HG02759 (cell line): ENCODE measurements around the gene ZNF438.
A peak's percentile ranks its signal among the peaks of the same experiment; 100 is the strongest.
"Not testable (repeated sequence)": the region's sequence is repeated elsewhere in the genome, so short reads cannot be mapped to it uniquely, and the experiment has no call there.

Experiments
- ATAC-seq: cut with Tn5 transposase; IDR thresholded peaks from one replicate; pipeline ENCODE4 v1.9.1; 2021; ENCODE audit warnings: mild to moderate bottlenecking, moderate library complexity; ENCODE audit not compliant: unreplicated experiment

Gene ZNF438

DNA sequence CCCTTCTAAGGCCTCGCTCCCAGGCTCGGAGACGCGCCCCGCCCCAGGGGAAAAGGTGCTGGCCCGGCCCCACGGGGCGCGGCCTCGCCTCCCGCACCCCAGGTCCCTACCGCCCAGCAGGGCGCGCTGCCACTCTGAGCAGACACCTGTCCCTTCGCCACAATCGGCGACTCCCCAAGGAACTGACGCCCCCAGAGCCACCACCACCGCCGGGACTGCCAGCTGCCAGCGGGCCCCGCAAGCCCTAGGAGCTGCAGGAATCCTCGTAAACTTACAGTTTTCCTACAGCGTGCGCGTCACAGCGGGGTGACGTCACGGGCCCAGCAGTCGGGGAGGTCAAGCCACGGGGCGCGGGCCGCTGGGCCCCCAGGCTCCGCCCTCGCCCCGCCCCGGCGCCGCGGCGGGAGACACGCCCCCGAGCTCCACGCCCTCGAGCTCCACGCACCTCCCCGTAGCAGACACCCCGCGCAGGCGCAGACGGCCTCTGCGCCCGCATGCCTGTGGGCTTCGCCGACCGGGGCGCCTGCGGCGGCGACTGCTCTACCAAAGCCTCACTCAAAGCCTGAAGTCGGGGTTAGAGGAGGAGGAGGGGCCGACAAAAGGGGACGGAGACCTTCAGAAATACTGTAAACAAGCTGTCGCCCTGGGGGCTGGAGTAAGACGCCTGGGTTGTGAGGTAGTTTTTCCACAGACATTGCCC is at the start of gene ZNF438:
Gene ZNF438, minus strand, starts transcription at position 308 of the 700 bp plus-strand sequence. CDS start 154,831 bp downstream, outside the sequence.
- peak; percentile 88 for ATAC-seq

GRCh38 chr10:31076610-31076988 is 44.9 kb upstream of the ZNF438 start:
- ATAC-seq, result no peak

- ATAC-seq, result no peak
These were observed 44.4 kb upstream of the ZNF438 start for GRCh38 chr10:31075881-31076609.

DNA sequence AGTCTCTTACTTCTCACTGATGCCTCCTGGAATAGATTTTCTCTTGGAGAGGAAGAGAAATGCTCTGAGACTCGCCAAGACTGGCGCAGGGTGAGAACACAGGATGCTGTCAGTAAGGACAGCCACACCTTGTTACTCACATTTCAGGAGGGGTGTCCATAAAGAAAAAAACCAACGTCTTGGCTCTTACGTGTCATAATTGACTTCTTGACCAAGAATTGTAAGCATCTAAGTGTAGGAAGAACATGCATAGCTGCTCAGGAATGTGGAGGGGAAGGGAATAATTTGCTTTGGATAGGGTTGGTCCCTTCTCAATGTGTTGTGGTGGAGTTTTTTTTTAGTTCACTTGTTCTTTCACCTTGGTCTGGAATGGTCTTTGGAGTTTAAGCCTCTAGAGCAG is 43.8 kb upstream of the ZNF438 start:
- no peak for ATAC-seq

- no peak for ATAC-seq
These were observed 43.0 kb upstream of the ZNF438 start for GRCh38 chr10:31074722-31075086.

- ATAC-seq, result no peak
These were observed 42.5 kb upstream of the ZNF438 start for GRCh38 chr10:31073996-31074721.

DNA sequence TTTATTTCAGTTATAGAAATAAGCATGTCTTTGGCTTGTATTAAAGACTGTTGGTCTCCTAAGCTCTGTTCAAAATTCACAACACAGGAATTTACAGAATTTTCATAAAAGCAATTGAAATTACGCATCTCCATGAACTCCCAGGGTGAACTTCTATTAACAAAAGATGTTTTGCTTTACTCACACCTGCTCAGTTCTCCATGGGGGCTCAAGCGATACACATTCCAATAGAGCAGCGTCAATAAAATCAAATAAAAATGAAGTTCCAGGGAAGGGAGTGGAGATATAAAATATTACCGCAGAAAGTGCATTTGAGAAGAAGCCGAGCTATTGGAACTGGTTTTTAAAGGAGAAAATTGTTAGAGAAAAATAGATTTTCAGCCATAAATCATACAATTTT is 41.5 kb upstream of the ZNF438 start:
- no peak for ATAC-seq

DNA sequence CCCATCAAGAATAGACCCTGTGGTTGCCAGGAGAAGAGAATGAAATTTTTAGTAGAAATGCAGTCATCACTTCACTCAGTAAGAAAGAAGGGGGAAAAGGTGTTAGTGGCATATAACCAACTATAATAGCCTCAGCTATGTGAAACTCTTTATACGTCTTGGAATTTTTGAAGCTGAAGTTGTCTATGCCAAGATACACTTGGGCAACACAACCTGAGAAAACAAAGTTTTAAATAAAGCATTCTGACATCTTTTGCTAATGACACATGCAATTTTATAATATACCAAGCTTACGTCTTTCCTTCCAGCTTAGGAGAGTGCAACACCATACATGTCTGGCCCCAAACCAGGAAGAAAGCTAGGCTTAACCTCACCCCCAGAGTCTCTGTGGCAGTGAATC is 40.8 kb upstream of the ZNF438 start:
- ATAC-seq, result no peak

- no peak for ATAC-seq
These were observed 39.8 kb upstream of the ZNF438 start for GRCh38 chr10:31071232-31072005.

DNA sequence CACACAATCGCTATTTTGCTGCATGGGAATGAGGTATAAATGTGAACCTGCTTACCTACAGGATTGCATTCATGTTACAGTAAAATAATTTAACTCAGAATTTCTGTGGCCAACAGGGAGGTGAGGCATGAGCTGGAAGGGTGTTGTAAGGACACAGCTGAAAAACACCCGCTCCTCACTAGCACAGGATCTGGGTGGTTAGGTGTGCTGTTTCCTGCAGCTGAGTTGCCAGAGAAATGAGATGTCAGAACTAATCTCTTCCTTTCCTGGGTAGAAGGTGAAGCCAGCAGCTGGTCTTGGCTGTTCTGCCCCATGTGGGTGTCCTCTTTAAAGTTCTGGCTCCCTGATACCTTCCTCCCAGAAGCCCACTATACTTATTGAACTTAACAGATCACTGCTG is 39.0 kb upstream of the ZNF438 start:
- no peak for ATAC-seq

GRCh38 chr10:31070025-31070424 is 38.4 kb upstream of the ZNF438 start:
- ATAC-seq, result no peak

DNA sequence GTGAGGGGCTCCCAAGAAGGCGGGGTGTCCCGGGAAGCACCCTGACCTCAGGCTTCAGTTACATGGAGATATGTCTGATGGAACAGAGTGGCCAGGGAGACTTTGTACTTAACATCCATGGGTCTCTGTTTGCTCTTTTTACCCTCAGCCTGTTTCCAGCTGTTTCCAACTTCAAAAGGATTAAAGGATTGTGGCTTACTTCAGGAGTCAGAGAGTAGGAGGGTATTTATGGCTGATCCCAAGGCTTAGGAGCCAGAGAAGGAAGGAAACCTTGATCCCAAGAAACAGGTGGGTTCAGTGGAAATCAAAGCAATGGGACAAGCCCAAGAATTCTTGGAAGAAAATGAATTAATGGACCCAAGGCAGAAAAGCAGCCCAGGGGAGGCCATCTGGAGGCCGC is 37.7 kb upstream of the ZNF438 start:
- ATAC-seq, result no peak

DNA sequence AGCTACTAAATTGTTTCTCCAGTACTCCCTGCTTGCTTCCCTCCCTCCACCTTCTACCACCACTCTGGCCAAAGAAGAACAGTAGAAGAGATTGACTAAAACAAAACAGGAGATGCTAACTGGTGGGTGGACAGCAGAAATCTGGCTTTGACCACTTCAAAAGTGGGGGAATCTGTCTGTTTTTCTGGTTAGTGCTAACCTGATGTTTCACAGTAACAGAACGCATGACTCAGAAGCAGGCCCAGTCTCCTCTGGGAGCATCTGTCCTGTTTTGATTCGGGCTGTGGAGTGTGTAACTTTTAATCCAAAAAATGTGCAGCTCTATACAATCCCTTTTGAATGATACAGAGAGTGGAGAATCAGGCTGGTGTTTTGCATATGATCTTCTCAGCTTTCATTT is 32.7 kb upstream of the ZNF438 start:
- ATAC-seq, result no peak

DNA sequence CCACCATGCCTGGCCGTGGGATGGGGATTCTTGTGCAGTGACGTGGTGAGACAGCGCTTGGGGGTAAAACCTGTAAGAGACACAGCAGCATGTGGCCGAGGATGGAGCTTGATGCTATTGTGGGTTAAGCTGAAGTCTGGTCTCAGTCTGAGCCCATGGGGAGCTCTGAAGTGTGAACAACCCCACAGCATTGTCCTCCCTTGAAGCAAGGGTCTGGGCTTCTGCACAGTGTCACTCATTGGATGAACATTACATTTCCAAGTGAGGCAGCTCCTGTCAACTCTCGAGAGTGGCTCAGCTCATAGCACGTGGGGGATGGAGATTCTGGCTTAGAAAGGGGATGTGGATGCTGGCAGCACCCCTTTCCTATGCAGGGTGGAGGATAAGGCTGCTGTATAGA is 32.2 kb upstream of the ZNF438 start:
- ATAC-seq, result no peak

- no peak for ATAC-seq
These were observed 31.2 kb upstream of the ZNF438 start for GRCh38 chr10:31062856-31063255.

DNA sequence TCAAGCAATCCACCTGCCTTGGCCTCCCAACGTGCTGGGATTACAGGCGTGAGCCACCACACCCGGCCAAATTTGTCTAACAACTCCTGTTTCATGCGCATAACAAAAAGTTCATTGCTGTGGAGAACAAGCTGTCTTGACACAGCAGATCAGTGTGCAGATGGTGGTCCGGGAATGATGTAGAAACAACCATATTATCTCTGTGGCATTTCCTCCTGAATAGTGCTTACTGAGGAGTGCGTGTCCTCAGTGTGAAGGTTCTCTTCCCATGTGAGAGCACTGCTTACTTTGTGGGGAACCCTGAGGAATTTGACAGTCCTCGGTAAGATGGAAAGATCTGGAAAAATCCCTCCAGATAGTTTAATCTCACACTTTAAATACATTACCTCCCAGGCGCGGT is 30.3 kb upstream of the ZNF438 start:
- no peak for ATAC-seq

GRCh38 chr10:31058795-31059703 is 27.4 kb upstream of the ZNF438 start:
- ATAC-seq, result no peak

GRCh38 chr10:31056678-31057077 is 25.0 kb upstream of the ZNF438 start:
- not testable (repeated sequence) for ATAC-seq

GRCh38 chr10:31055573-31056251 is 24.0 kb upstream of the ZNF438 start:
- ATAC-seq, result no peak

DNA sequence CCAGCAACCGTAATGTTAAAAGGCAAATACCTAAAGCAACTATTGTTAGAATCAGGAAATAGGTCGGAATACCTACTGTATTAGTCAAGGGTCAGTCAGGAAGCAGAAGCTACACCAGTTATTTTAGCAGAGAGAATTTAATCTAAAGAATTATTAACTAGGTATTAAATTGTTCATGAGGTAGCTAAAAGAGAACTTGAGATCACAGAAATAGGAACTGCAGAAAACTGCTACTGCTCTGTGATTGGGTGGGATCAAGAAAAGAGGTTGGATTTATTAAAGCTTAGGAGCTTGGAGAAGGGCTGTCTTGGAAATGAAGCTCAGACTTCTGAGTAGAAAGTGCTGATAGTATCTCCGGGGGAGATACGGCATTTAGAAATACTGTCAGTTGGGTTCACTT is 20.0 kb upstream of the ZNF438 start:
- no peak for ATAC-seq
